OCI-LY7 (cell line): ENCODE data around the gene CABP2.

Experiments
- EZH2phosphoT487 ChIP-seq: fragments of 200-600 bp; sonication (generic); IDR thresholded peaks from 2 replicates; pipeline ENCODE4 v1.6.1; 2018; ENCODE audit warnings: low read depth, borderline replicate concordance, mild to moderate bottlenecking, mixed run types, antibody characterized with exemption, low read length, moderate library complexity, mixed read lengths
- TF ChIP-seq, protein P1 (sequence below): fragments of 200-600 bp; sonication (generic); conservative IDR thresholded peaks from 2 replicates; pipeline ENCODE4 v1.5.1; 2014; ENCODE audit warnings: mild to moderate bottlenecking, antibody characterized with exemption, low read length, moderate library complexity, mixed read lengths

GRCh38 chr11:67548555-67549110, 25.4 kb upstream of the CABP2 start:
- TF ChIP-seq, protein P1, sequence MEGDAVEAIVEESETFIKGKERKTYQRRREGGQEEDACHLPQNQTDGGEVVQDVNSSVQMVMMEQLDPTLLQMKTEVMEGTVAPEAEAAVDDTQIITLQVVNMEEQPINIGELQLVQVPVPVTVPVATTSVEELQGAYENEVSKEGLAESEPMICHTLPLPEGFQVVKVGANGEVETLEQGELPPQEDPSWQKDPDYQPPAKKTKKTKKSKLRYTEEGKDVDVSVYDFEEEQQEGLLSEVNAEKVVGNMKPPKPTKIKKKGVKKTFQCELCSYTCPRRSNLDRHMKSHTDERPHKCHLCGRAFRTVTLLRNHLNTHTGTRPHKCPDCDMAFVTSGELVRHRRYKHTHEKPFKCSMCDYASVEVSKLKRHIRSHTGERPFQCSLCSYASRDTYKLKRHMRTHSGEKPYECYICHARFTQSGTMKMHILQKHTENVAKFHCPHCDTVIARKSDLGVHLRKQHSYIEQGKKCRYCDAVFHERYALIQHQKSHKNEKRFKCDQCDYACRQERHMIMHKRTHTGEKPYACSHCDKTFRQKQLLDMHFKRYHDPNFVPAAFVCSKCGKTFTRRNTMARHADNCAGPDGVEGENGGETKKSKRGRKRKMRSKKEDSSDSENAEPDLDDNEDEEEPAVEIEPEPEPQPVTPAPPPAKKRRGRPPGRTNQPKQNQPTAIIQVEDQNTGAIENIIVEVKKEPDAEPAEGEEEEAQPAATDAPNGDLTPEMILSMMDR, result no peak
- no peak for TF ChIP-seq EZH2phosphoT487
